ENCODE measurements around the gene CDH2.

The CDH2 gene

DNA sequence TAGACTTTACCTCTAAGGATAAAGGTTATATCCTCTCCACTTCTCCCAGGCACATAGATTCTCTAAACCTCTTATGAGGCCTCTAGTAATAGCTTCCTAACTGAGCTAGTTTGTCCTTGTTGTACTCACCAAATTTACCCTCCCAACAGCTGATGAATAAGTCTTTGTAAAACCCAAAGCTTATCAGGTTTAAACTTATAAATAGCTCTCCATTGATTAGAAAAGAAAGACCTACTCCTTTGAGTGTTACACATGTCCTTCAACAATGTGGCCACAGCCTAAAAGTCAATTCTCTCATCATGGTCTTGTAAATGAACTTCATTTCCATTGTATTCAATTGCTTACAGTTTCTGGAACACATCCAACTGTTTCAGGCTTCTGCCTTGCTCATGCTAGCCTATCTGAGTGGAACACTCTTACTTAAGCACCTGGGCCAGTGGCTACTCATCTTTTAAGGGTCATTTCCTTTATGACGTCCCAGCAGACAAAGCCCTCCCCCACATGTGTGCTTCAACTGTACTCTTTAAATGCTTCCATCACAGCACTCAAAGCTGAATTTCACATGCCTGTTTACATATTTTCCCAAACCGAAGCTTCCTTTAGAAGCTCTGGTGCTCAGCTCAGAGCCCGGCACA is 131.6 kb downstream of the CDH2 start:
- TF ChIP-seq, protein P1, sequence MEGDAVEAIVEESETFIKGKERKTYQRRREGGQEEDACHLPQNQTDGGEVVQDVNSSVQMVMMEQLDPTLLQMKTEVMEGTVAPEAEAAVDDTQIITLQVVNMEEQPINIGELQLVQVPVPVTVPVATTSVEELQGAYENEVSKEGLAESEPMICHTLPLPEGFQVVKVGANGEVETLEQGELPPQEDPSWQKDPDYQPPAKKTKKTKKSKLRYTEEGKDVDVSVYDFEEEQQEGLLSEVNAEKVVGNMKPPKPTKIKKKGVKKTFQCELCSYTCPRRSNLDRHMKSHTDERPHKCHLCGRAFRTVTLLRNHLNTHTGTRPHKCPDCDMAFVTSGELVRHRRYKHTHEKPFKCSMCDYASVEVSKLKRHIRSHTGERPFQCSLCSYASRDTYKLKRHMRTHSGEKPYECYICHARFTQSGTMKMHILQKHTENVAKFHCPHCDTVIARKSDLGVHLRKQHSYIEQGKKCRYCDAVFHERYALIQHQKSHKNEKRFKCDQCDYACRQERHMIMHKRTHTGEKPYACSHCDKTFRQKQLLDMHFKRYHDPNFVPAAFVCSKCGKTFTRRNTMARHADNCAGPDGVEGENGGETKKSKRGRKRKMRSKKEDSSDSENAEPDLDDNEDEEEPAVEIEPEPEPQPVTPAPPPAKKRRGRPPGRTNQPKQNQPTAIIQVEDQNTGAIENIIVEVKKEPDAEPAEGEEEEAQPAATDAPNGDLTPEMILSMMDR (conservative IDR thresholded peaks at IDR 0.05; ENCODE audit: control insufficient read depth, insufficient read depth, low read depth, low read length): no peak
- peak; percentile 50 for DNase-seq (ENCODE audit: low read depth)
- H3K4me3 ChIP-seq (ENCODE audit: control insufficient read depth, low read depth, low read length): no peak overlapping the region

DNA sequence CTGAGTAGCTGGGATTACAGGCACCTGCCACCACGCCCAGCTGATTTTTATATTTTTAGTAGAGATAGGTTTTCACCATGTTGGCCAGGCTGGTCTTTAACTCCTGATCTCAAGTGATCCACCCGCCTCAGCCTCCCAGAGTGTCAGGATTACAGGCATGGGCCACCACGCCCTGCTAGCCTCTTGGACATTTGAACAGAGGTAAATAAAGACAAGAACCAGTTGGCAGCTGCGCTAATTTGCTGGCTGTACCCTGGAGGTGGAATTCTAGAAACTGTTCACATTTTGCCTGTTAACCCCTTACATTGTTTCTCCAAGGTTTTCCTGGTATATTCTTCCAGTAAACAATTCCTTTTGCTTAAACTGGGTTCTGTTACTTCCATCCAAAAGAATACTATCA is 132.9 kb downstream of the CDH2 start:
- no peak overlapping the region for H3K4me3 ChIP-seq (ENCODE audit: control insufficient read depth, low read depth, low read length)
- no peak for DNase-seq (ENCODE audit: low read depth)
- TF ChIP-seq, protein P1 (conservative IDR thresholded peaks at IDR 0.05; ENCODE audit: control insufficient read depth, insufficient read depth, low read depth, low read length): no peak

GRCh38 chr18:28043631-28044030 is 133.3 kb downstream of the CDH2 start:
- DNase-seq (ENCODE audit: low read depth): no peak
- TF ChIP-seq, protein P1 (conservative IDR thresholded peaks at IDR 0.05; ENCODE audit: control insufficient read depth, insufficient read depth, low read depth, low read length): no peak
- no peak overlapping the region for H3K4me3 ChIP-seq (ENCODE audit: control insufficient read depth, low read depth, low read length)

- TF ChIP-seq, protein P1 (conservative IDR thresholded peaks at IDR 0.05; ENCODE audit: control insufficient read depth, insufficient read depth, low read depth, low read length): no peak
- DNase-seq (ENCODE audit: low read depth): peak; percentile 15
- no peak overlapping the region for H3K4me3 ChIP-seq (ENCODE audit: control insufficient read depth, low read depth, low read length)
Observed at GRCh38 chr18:28041366-28041765, 135.6 kb downstream of the CDH2 start.

- DNase-seq (ENCODE audit: low read depth): no peak
- TF ChIP-seq, protein P1 (conservative IDR thresholded peaks at IDR 0.05; ENCODE audit: control insufficient read depth, insufficient read depth, low read depth, low read length): no peak
- no peak overlapping the region for H3K4me3 ChIP-seq (ENCODE audit: control insufficient read depth, low read depth, low read length)
Observed at GRCh38 chr18:28040716-28041115, 136.2 kb downstream of the CDH2 start.

DNA sequence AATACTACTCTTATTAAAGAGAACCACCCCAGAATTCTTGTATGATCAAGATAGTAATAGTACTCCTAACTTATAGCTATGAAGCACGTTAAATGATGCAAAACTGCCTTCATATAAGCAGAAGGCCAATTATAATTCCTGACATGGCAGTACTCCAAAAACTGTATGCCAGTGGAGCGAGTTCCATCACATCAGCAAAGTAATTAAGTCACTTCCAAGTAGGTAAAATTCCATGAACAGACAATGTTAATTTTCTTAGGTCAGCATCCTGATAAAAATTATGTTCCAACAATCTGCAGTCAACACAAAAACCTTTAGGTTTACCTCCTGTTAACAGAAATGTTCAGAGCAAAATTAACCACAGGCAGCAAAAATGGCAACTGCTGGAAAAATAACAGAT is 136.7 kb downstream of the CDH2 start:
- H3K4me3 ChIP-seq (ENCODE audit: control insufficient read depth, low read depth, low read length): no peak overlapping the region
- TF ChIP-seq, protein P1 (conservative IDR thresholded peaks at IDR 0.05; ENCODE audit: control insufficient read depth, insufficient read depth, low read depth, low read length): no peak
- no peak for DNase-seq (ENCODE audit: low read depth)

DNA sequence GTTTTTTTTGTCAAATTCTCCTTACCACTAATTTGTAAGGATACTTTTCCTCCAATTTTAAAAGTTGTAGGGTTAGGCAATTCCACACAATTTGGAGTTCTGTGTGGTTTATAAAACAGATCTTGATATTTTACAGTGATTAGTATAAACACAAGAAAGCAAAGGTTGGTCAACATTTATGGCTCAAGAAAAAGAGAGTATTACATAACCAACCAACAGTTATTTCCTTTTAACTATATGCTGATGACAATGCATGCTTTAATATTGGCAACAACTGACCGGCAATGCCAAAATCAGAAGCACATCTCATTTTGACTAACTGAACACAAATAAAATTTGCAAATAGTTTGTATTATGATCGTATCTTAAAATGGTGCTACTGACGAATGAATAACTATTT is 137.2 kb downstream of the CDH2 start:
- TF ChIP-seq, protein P1 (conservative IDR thresholded peaks at IDR 0.05; ENCODE audit: control insufficient read depth, insufficient read depth, low read depth, low read length): no peak
- no peak overlapping the region for H3K4me3 ChIP-seq (ENCODE audit: control insufficient read depth, low read depth, low read length)

More for the DNA sequence above, 137.2 kb downstream of the CDH2 start:
- DNase-seq (ENCODE audit: low read depth): no peak
